Kidney epithelial cell (primary cell): ENCODE data around the gene RPLP1. TPM values are rescaled to one million over a fixed set of nuclear protein-coding genes. Genes with fewer than 3 reads are reported as not detected.

Experiments
- DNase-seq: peaks from one replicate; pipeline ENCODE4 v3.0.0-alpha.2; 2010; ENCODE audit warnings: low read depth
- H3K27me3 ChIP-seq: 2 replicates; pipeline ENCODE4 v1.6.0; 2011; ENCODE audit warnings: low read length; ENCODE audit not compliant: control insufficient read depth, insufficient read depth
- H3K36me3 ChIP-seq: 2 replicates; pipeline ENCODE4 v1.5.1; 2011; ENCODE audit warnings: low read length; ENCODE audit not compliant: control insufficient read depth, insufficient read depth
- H3K4me3 ChIP-seq: 2 replicates; pipeline ENCODE4 v1.5.1; 2011; ENCODE audit warnings: low read depth, mild to moderate bottlenecking, control low read depth, low read length
- CTCF ChIP-seq: IDR thresholded peaks from 2 replicates; pipeline ENCODE4 v1.5.1; 2011; ENCODE audit warnings: mild to moderate bottlenecking, moderate library complexity, low read length, control low read depth, inconsistent platforms; ENCODE audit not compliant: insufficient read depth, poor library complexity, severe bottlenecking
- total RNA-seq: library from RNA; depleted of rRNA; stranded (reverse); fragments of >200 nt; gene quantifications from 2 replicates; pipeline ENCODE4 v1.2.3, GENCODE V29; 2015

Gene RPLP1
- total RNA-seq, 1 donor from 2014 or later, result 943 TPM

DNA sequence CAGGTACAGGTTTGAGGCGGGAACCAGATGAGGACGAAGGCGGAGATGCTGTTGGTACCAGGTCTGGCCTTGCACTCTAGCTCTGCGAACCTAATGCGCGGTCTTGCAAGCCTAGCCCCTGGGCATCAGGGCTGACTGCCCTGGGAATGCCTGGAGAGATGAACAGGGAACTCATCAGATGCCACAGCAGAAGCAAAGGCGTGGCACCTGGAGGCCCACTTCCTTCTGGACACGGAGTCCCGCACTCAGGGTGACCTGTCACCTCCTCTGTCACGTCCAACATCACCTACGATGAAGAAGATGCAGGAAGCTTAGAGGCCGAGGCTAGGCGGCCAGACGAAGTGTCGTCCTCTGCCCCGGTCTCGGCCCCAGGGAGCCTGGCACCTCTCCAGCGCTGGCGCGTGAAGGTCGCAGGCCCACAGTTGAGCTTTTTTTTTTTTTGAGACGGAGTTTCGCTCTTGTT is 9.4 kb downstream of the RPLP1 start:
- Histone ChIP-seq H3K27me3 (no peaks in the 10 kb centered on the region), H3K4me3 (peak overlapping the region; percentile 39), H3K36me3 (no peaks in the 10 kb centered on the region)
- no peak for DNase-seq
- TF ChIP-seq CTCF, result no peak

GRCh38 chr15:69462493-69463181 is 10.0 kb downstream of the RPLP1 start:
- no peaks in the 10 kb centered on the region for H3K36me3 ChIP-seq
- DNase-seq, result peak; percentile 95
- TF ChIP-seq CTCF, result peak; percentile 93
- peak overlapping the region; percentile 39 for H3K4me3 ChIP-seq
- H3K27me3 ChIP-seq, result no peaks in the 10 kb centered on the region

- peak overlapping the region; percentile 38 for H3K4me3 ChIP-seq
- no peak for DNase-seq
- no peaks in the 10 kb centered on the region for H3K27me3 ChIP-seq
- no peak for TF ChIP-seq CTCF
- no peaks in the 10 kb centered on the region for H3K36me3 ChIP-seq
These were observed 10.7 kb downstream of the RPLP1 start for GRCh38 chr15:69463182-69463756.

- Histone ChIP-seq H3K36me3 (no peaks in the 10 kb centered on the region), H3K4me3 (no peak overlapping the region), H3K27me3 (no peaks in the 10 kb centered on the region)
- no peak for TF ChIP-seq CTCF
- DNase-seq, result no peak
These were observed 12.6 kb downstream of the RPLP1 start for GRCh38 chr15:69465253-69465652.

DNA sequence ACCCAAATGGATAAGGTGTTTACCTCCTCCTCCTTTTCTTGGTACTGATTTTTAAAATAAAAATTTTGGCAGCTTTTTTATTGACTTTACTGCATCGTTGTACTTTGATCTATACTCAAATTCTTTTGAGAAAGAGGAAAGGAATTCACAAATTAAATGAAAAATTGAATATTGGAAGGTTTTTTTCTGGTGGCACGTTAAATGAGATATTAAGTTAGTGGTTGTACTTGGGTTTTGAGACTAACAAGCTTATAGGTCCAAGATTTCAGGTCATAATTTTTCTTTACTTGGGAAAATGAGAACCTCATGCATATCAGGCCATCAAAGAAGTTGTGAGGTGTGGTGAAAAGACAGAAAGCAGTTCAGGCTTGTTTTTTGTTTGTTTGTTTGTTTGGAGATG is 14.1 kb downstream of the RPLP1 start:
- Histone ChIP-seq H3K36me3 (no peaks in the 10 kb centered on the region), H3K4me3 (no peak overlapping the region), H3K27me3 (no peaks in the 10 kb centered on the region)
- no peak for TF ChIP-seq CTCF
- DNase-seq, result no peak
